Stomach (tissue), 9 donors: ENCODE measurements around the gene PRSS22. TPM values are rescaled to one million over a fixed set of nuclear protein-coding genes. Genes with fewer than 3 reads are reported as not detected.

Experiments
- DNase-seq, 2 donors: peaks; one replicate each; pipeline versions ENCODE4 v3.0.0 to v3.0.0-alpha.2; 2013 to 2019
- H3K27ac ChIP-seq, 5 donors: fragments of 200-600 bp in 4 of 5; sonication (generic) in 4 of 5; one replicate each; pipeline ENCODE4 v1.5.1; 2013 to 2019; ENCODE audit warnings: mild to moderate bottlenecking in 1 of 5, moderate library complexity in 1 of 5
- H3K27me3 ChIP-seq, 3 donors: fragments of 200-600 bp; sonication (generic); one replicate each; pipeline ENCODE4 v1.5.1; 2017 to 2019; ENCODE audit warnings: mixed run types in 1 of 3
- H3K36me3 ChIP-seq, 4 donors: fragments of 200-600 bp; sonication (generic); 1 replicate in 3 of 4; 2 replicates in 1 of 4; pipeline ENCODE4 v1.5.1; 2016 to 2019
- H3K4me1 ChIP-seq, 4 donors: fragments of 200-600 bp; sonication (generic); one replicate each; pipeline ENCODE4 v1.5.1; 2016 to 2019
- H3K4me3 ChIP-seq, 4 donors: fragments of 200-600 bp; sonication (generic) in 3 of 4; one replicate each; pipeline ENCODE4 v1.5.1; 2016 to 2019; ENCODE audit warnings: mild to moderate bottlenecking in 1 of 4
- H3K9me3 ChIP-seq, 4 donors: fragments of 200-600 bp; sonication (generic); one replicate each; pipeline ENCODE4 v1.5.1; 2016 to 2019
- CTCF ChIP-seq, 7 experiments: fragments of 450-650 bp in 4 of 7; fragments of 200-600 bp in 3 of 7; sonication (generic) in 3 of 7; IDR thresholded peaks; one replicate each; pipeline ENCODE4 v1.5.1; 2016 to 2019; ENCODE audit warnings: antibody characterized with exemption in 7 of 7, control low read depth in 2 of 7, mild to moderate bottlenecking in 1 of 7
- EP300 ChIP-seq: sonication (generic); formaldehyde crosslinking; IDR thresholded peaks from one replicate; pipeline ENCODE4 v1.6.1; 2017; ENCODE audit warnings: antibody characterized with exemption
- POLR2A ChIP-seq, 4 donors: fragments of 450-650 bp; IDR thresholded peaks; one replicate each; pipeline ENCODE4 v1.6.1; 2016; ENCODE audit warnings: antibody characterized with exemption in 4 of 4, control low read depth in 2 of 4, mild to moderate bottlenecking in 1 of 4, moderate library complexity in 1 of 4
- POLR2AphosphoS5 ChIP-seq, 3 donors: sonication (generic); formaldehyde crosslinking; IDR thresholded peaks; one replicate each; pipeline ENCODE4 v1.6.1; 2016; ENCODE audit warnings: antibody characterized with exemption in 3 of 3
- WGBS, 5 donors: extraction: QIAGEN DNeasy Blood & Tissue Kit in 3 of 5; methylation state at CpG; one replicate each; pipeline versions ENCODE4 v1.1.5 to v1.1.7; 2013 to 2018; 5-methylcytosine and 5-hydroxymethylcytosine counted together
- intact Hi-C: fragments of 100-400 bp; cut with DNase I; formaldehyde crosslinking; loops from one replicate; pipeline ENCODE4 v1.15.1; 2023; ENCODE audit warnings: low total_unique reads
- polyA plus RNA-seq, 3 donors: library from polyadenylated mRNA; stranded (reverse); fragments of 200-250 nt; gene quantifications; one replicate each; pipeline ENCODE4 v1.2.3, GENCODE V29; 2013
- total RNA-seq, 5 donors: library from RNA; depleted of rRNA; stranded (reverse); fragments of >200 nt; gene quantifications; one replicate each; pipeline versions ENCODE4 v1.1.0 to v1.2.3, GENCODE V29; 2014 to 2016
- donor health status: healthy with polysubstance abuse.
- donor health status: Bipolar disorder and iron deficiency.
- donor health status: healthy.

The PRSS22 gene
- total and polyA plus RNA-seq, 8 donors, result 1.8 to 62.2 (median 10.3) TPM; not detected in 1

GRCh38 chr16:2879854-2880508, 22.0 kb upstream of the PRSS22 start:
- no peak for TF ChIP-seq POLR2A (IDR thresholded peaks at IDR 0.05)
- TF ChIP-seq EP300, result no peak
- TF ChIP-seq POLR2AphosphoS5 (IDR thresholded peaks at IDR 0.05), result no peak
- no peak for TF ChIP-seq CTCF (IDR thresholded peaks at IDR 0.05)
- no peak overlapping the region for H3K27ac ChIP-seq
- no peak overlapping the region for H3K4me3 ChIP-seq
- no peak for DNase-seq
- no peaks in the 10 kb centered on the region for H3K9me3 ChIP-seq
- peaks cover 0 to 4% (median 0%) of the 10 kb centered on the region in 3 donors for H3K27me3 ChIP-seq
- H3K4me1 ChIP-seq, result peaks cover 10 to 25% (median 22%) of the 10 kb centered on the region in 4 donors
- 88 to 91% (median 90%) methylated on average over 6 of the region's 6 CpGs for WGBS, 5 donors
- no peaks in the 10 kb centered on the region for H3K36me3 ChIP-seq
- intact Hi-C loops, result no loop called here

GRCh38 chr16:2874912-2875362, 17.0 kb upstream of the PRSS22 start:
- peaks cover 0 to 4% (median 0%) of the 10 kb centered on the region in 3 donors for H3K27me3 ChIP-seq
- intact Hi-C loops, result loop anchor here (5.0 kb wide), 1 partner anchor 47 kb away; no protein-coding TSS in a partner anchor
- no peak overlapping the region for H3K27ac ChIP-seq

GRCh38 chr16:2874032-2874911, 16.3 kb upstream of the PRSS22 start:
- H3K27ac ChIP-seq, result peak overlapping the region in 1 of 5 donors; percentile 27
- H3K36me3 ChIP-seq, result no peaks in the 10 kb centered on the region
- peaks cover 0 to 4% (median 0%) of the 10 kb centered on the region in 3 donors for H3K27me3 ChIP-seq
- H3K9me3 ChIP-seq, result no peaks in the 10 kb centered on the region
- TF ChIP-seq POLR2A (IDR thresholded peaks at IDR 0.05), result no peak
- TF ChIP-seq EP300, result no peak
- TF ChIP-seq POLR2AphosphoS5 (IDR thresholded peaks at IDR 0.05), result no peak
- TF ChIP-seq CTCF (IDR thresholded peaks at IDR 0.05), result no peak
- DNase-seq, result no peak
- WGBS, 5 donors, result 27 to 43% (median 36%) methylated on average over 21 of the region's 21 CpGs
- intact Hi-C loops, result loop anchor here (5.0 kb wide), 1 partner anchor 48 kb away; no protein-coding TSS in a partner anchor
- no peak overlapping the region for H3K4me3 ChIP-seq
- H3K4me1 ChIP-seq, result peaks cover 4 to 14% (median 12%) of the 10 kb centered on the region in 4 donors

More at GRCh38 chr16:2874912-2875362, 17.0 kb upstream of the PRSS22 start:
- DNase-seq, result peak; percentile 83 to 94
- WGBS, 5 donors, result 10 to 13% (median 11%) methylated on average over 25 of the region's 25 CpGs
- TF ChIP-seq POLR2AphosphoS5 (IDR thresholded peaks at IDR 0.05) (peak in 1 of 3 donors; percentile 84), POLR2A (IDR thresholded peaks at IDR 0.05) (no peak), CTCF (IDR thresholded peaks at IDR 0.05) (peak in 6 of 7 experiments; percentile 61 to 97 (median 92)), EP300 (no peak)
- Histone ChIP-seq H3K36me3 (no peaks in the 10 kb centered on the region), H3K9me3 (no peaks in the 10 kb centered on the region), H3K4me3 (no peak overlapping the region), H3K4me1 (peaks cover 4 to 14% (median 12%) of the 10 kb centered on the region in 4 donors)

DNA sequence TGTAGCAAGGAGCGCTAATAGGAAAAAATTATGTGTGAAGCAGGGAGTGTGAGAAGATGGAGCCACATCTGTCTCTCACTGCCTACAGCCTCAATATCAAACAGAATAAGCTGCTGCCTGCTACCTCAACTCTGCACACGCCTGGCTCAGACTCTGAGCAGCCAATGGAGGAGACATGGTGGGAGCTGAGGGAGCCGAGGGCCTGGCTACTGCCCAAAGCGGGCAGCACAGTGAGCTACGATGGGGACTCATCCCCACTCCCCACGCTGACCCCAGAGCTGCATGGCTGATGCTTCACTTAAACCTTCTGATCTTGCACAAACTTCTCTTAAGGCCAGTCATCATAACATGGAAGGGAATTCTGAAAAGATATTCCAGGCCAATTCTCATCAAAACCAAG, 14.0 kb upstream of the PRSS22 start:
- H3K4me3 ChIP-seq, result no peak overlapping the region
- TF ChIP-seq CTCF (IDR thresholded peaks at IDR 0.05) (no peak), EP300 (no peak), POLR2A (IDR thresholded peaks at IDR 0.05) (no peak), POLR2AphosphoS5 (IDR thresholded peaks at IDR 0.05) (no peak)
- H3K27me3 ChIP-seq, result peaks cover 0 to 4% (median 0%) of the 10 kb centered on the region in 3 donors
- H3K36me3 ChIP-seq, result no peaks in the 10 kb centered on the region
- WGBS, 5 donors, result 75 to 94% (median 83%) methylated on average over 1 to 6 of the region's 6 CpGs
- peaks cover 10 to 26% (median 20%) of the 10 kb centered on the region in 4 donors for H3K4me1 ChIP-seq
- intact Hi-C loops, result loop anchor here (5.0 kb wide), 1 partner anchor 50 kb away; no protein-coding TSS in a partner anchor
- no peak overlapping the region for H3K27ac ChIP-seq
- no peak for DNase-seq
- no peaks in the 10 kb centered on the region for H3K9me3 ChIP-seq
